Gastroesophageal sphincter (tissue), 3 donors: ENCODE measurements around the gene FIGLA.

Experiments
- CTCF ChIP-seq, 4 experiments: fragments of 200-600 bp in 2 of 4; fragments of 450-650 bp in 2 of 4; sonication (generic) in 1 of 4; IDR thresholded peaks; one replicate each; pipeline ENCODE4 v1.5.1; 2017 to 2019; ENCODE audit warnings: antibody characterized with exemption in 4 of 4, mild to moderate bottlenecking in 2 of 4, moderate library complexity in 2 of 4
- POLR2A ChIP-seq, 2 donors: fragments of 450-650 bp; IDR thresholded peaks; one replicate each; pipeline ENCODE4 v1.6.1; 2017; ENCODE audit warnings: antibody characterized with exemption in 2 of 2, mild to moderate bottlenecking in 2 of 2, moderate library complexity in 1 of 2
- POLR2AphosphoS5 ChIP-seq: sonication (generic); formaldehyde crosslinking; IDR thresholded peaks from one replicate; pipeline ENCODE4 v1.6.1; 2017; ENCODE audit warnings: antibody characterized with exemption

DNA sequence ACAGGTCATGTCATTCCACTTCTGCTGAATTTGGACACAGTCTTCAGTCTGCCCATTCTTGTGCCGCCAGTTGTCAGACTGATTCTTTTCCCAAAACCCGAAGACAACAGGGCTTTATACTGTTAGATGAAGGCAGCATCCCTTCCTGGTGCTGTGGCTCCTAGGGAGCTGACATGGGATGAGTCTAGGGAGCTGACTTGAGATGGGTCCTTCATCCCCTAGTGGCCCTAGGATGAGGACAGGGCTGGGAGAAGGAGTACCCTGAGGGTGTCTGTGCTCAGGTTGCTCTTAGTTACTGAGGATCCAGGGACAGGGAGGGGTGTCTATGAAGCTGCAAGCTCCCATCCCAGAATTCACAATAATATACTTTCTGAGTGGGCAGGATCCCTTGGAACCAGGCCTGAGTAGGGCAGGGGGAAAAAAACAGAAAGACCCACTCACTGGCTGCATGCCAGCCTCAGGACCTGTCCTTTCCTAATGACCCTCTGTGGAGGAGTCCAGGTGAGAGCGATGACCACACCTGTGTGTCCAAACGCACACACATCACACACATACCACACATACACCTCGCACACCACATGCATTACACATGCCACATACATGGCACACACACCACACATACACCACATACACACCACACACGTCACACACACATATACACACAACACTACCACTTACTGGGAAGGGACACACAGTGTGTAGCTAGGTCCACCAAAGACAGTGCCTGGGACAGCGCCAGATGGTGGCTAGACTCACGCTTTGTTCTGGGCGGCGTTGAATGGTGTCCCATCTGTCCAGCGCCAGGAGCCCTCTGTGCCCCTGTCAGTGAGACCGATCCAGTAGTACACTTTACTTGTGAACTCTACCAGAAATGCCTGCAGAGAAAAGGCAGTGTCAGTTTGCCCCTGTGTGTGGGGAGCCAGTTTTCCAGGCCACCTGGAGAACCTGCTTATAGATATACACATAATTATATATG is 18.8 kb upstream of the FIGLA start:
- TF ChIP-seq CTCF (IDR thresholded peaks at IDR 0.05), result no peak
- no peak for TF ChIP-seq POLR2A (IDR thresholded peaks at IDR 0.05)
- no peak for TF ChIP-seq POLR2AphosphoS5
